OCI-LY3 (cell line): Measurements from ENCODE around the gene DNAH14.

Experiments
- EZH2phosphoT487 ChIP-seq: fragments of 200-600 bp; shearing (Covaris generic); IDR thresholded peaks from 2 replicates; pipeline ENCODE4 v1.6.1; 2018; ENCODE audit warnings: antibody characterized with exemption, mixed run types, low read depth
- TF ChIP-seq, protein P1 (sequence below): fragments of 200-600, 300-600 bp; sonication (generic); IDR thresholded peaks from 2 replicates; pipeline ENCODE4 v1.5.1; 2014; ENCODE audit warnings: antibody characterized with exemption, low read length, low read depth

GRCh38 chr1:225146478-225146877 is 217.0 kb downstream of the DNAH14 start:
- TF ChIP-seq, protein P1, sequence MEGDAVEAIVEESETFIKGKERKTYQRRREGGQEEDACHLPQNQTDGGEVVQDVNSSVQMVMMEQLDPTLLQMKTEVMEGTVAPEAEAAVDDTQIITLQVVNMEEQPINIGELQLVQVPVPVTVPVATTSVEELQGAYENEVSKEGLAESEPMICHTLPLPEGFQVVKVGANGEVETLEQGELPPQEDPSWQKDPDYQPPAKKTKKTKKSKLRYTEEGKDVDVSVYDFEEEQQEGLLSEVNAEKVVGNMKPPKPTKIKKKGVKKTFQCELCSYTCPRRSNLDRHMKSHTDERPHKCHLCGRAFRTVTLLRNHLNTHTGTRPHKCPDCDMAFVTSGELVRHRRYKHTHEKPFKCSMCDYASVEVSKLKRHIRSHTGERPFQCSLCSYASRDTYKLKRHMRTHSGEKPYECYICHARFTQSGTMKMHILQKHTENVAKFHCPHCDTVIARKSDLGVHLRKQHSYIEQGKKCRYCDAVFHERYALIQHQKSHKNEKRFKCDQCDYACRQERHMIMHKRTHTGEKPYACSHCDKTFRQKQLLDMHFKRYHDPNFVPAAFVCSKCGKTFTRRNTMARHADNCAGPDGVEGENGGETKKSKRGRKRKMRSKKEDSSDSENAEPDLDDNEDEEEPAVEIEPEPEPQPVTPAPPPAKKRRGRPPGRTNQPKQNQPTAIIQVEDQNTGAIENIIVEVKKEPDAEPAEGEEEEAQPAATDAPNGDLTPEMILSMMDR = no peak
- TF ChIP-seq EZH2phosphoT487 = no peak
